Retinal pigment epithelial cell (primary cell): ENCODE measurements around the gene ABTB1.

Experiments used
- DNase-seq: peaks from one replicate; pipeline ENCODE4 v3.0.0-alpha.2; 2010; ENCODE audit warnings: low read depth
- H3K4me3 ChIP-seq: 2 replicates; pipeline ENCODE4 v1.5.1; 2011; ENCODE audit warnings: mild to moderate bottlenecking, low read length, control low read depth, moderate library complexity
- CTCF ChIP-seq: conservative IDR thresholded peaks from 2 replicates; pipeline ENCODE4 v1.5.1; 2011; ENCODE audit warnings: low read depth, low read length, control low read depth, inconsistent platforms

Gene ABTB1

DNA sequence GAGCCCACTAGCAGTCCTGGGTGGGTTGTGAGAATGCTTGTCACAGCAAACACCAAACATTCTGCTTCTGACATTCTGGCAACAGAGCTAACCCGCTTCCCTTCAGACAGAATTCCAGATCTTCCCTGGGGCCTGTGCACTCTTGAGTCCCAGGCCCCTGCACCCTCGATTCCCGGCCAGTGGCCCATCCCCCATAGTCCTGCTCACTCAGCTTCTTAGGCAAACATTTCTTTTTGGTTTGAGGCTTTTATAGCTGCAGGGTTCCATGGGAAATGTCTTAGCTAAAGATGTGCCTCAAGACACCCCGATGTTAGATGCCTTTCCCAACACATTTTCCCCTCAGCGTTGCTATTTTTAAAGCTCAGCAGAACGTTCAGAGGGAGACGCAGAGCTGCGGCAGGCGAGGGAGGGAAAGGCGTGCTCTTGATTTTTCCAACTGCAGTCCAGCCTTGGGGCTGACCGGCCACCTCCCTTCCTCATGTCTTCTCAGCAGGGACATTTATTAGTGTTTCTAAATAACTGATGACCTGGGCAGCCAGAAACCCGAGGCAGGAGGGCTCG is 35.2 kb downstream of the ABTB1 start:
- DNase-seq = no peak
- no peak overlapping the region for H3K4me3 ChIP-seq
- TF ChIP-seq CTCF = no peak

DNA sequence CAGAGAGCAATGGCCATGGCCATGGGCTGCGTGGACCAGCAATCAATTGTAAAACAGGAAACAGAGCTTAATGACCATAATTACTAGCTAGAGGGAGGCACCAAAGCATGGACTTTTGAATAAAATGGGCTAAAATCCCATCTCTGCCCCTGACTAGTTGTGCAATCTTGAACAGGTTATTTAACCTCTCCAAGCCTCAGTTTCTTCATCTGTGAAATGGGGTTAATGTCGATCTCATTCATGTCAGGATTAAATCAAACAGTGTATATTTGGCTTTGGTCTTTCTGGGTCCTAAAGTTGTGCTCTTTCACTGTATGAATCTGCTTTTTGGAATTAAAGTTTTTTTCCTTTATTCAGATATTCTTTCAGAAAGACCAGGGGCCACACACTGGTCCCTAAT is 36.1 kb downstream of the ABTB1 start:
- no peak overlapping the region for H3K4me3 ChIP-seq
- TF ChIP-seq CTCF = no peak
- DNase-seq = no peak

DNA sequence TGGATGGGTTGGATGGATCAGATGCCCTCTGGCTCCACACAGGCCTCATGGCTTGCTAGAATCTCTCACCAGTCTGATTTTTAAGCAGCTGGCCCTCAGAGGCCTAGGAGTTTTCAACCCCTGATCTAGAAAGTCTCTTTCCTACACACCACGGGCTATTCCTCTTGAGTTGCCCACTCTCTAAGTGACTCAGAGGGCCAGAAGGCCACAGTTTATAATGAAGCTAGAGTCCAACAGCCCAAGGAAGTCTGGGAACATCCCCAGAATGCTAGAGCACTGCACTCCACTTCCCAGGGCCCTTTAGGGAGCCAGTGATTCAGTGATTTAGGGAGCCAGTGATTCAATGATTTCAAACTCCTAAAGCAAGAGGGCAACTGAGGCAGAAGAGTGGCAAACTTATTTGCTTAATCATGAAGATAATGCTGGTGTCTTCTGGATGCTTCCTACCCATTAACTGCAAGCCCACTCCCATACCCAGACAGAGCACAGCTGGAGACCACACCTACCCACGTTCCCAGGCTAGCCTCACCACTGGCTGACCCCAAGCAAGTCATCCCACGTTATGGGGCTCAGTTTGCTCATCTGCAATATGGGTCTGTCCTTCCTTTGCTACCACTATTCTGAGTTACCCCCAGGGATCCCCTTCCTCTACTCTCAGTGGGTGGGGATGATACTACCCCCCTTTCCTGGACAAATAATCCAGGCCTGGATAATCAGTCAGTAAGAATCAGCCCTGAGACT is 36.7 kb downstream of the ABTB1 start:
- no peak for DNase-seq
- H3K4me3 ChIP-seq = no peak overlapping the region
- no peak for TF ChIP-seq CTCF

- no peak overlapping the region for H3K4me3 ChIP-seq
- DNase-seq = no peak
- TF ChIP-seq CTCF = no peak
Observed at GRCh38 chr3:127710155-127710941, 37.6 kb downstream of the ABTB1 start.

DNA sequence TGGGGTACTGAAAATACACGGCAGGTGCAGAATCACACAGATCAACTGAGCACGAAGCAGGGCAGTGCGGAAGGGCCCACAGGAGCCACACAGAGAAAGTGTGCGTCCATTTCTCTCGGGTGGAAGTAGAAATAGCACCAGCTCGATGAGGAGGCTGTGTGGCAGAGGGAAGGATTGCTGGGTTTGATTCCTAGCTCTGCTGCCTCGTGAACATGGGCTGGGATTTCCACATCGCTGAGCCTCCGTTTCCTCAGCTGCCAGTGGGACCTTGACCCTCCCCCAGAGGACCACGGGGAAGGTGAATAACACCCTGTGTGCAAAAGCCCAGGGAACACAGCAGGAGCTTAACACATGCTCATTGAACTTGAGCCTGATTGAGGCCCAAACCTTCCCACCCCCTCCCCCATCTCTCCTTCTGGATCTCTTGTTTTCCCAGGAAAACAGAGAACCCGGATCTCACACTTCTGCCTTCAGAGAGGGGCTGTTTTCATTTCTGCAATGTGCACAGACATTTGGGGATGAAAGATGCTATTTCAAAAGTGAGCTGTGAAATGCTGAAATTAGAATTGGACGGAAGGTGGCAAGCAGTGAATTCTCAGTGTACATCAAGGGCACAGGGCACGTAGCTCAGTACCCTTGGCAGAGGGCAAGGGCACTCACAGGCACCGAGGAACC is 38.4 kb downstream of the ABTB1 start:
- no peak for DNase-seq
- no peak for TF ChIP-seq CTCF
- no peak overlapping the region for H3K4me3 ChIP-seq

DNA sequence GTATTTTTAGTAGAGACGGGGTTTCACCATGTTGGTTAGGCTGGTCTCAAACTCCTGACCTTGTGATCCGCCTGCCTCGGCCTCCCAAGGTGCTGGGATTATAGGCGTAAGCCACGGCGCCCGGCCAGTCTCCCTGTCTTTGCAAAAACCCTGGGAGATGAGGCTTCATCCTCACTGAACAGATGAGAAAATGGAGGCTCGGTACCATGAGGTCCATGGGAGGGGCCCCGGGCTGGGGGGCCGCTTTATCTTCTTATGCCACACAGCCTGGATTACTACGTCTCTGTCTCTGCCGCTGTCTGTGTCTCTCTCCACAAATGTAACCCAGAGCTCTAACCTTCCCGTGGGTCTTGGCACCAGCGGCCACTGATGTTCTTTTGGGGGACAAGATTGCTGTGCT is 39.1 kb downstream of the ABTB1 start:
- H3K4me3 ChIP-seq = no peak overlapping the region
- no peak for TF ChIP-seq CTCF
- no peak for DNase-seq
